ENCODE data around the gene NEK8.

The NEK8 gene

DNA sequence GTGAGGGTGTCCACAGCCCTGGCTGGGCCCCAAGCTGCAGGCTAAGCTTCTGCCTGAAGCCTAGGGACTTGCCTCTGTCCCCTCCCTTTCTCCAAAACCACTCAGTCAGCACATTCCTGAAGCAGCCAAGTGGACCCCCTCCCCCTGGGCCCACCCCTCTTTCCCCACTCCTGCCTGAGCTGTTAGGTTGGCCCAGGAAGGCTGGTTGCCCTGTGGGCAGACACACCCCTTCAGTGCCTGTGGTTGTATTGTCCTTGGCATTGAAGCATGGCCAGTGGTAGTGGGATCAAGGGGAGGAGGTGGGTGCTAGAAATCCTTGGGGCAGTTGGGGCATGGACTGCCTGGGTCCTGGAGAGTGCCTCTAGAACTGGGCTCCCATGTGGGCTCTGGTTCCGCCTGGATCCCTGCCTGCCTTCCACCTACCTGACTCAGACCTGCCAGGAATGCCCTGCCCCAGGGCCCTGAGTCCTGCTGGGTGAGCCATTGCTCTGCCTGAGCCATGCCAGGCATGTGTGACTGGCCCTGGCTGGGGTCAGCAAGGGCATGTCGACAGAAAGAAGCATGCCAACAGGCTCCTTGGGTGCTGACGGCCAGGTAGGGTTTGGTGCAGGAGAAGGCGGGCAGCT lies 17.3 kb downstream of the NEK8 start:
- DNase-seq, result no peak

DNA sequence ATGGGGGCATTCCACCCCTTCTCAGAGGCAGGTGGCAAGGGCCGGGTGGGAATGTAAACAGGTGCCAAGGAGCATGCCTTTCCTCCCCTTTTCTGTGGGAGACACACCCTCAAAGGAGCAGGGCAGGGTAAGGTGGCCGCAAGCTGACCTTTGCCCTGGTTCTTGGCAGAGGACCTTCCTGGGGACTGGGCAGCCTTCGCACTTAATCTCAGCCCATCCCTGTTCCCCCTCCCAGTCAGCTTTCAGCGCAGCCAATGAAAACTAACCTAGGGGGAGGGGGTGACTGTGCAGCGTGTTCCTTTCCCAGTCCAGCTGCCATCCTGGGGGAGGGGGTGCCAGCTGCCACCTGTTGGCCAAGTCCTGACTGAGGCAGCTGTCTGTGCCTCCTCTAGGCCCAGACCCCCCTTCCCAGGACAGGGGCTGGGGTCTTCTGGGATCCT lies 18.0 kb downstream of the NEK8 start:
- DNase-seq, result no peak

DNA sequence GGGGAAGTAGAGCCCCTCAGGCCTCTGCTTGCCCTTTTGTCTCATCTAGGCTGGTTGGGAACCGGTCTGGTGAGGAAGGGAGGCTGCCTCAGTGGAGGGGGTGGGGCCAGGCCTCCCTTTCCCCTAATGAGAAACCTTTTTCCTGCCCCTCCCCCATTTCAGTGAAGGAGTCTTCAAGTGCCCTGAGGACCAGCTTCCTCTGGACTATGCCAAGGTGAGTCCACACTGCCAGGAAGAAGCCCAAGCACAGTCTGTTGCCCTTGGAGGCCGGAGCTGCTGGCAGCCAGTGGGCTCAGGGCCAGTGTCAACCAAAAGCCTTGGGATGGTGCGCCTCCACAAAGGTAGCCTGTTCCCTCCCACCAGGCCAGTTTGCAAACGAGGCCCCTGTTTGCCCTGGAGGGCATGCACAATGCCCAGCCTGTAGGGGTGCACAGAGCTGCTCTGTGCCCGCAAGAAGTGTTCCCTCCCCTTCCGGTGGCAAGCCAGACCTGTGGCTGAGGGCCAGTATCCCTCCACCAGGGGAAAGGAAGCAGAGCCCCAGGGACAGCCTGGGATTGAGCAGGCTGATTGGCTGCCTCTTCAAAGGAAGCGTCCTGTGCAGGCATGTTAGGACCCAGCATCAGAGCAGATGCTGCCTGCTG lies 18.6 kb downstream of the NEK8 start:
- DNase-seq, result no peak

DNA sequence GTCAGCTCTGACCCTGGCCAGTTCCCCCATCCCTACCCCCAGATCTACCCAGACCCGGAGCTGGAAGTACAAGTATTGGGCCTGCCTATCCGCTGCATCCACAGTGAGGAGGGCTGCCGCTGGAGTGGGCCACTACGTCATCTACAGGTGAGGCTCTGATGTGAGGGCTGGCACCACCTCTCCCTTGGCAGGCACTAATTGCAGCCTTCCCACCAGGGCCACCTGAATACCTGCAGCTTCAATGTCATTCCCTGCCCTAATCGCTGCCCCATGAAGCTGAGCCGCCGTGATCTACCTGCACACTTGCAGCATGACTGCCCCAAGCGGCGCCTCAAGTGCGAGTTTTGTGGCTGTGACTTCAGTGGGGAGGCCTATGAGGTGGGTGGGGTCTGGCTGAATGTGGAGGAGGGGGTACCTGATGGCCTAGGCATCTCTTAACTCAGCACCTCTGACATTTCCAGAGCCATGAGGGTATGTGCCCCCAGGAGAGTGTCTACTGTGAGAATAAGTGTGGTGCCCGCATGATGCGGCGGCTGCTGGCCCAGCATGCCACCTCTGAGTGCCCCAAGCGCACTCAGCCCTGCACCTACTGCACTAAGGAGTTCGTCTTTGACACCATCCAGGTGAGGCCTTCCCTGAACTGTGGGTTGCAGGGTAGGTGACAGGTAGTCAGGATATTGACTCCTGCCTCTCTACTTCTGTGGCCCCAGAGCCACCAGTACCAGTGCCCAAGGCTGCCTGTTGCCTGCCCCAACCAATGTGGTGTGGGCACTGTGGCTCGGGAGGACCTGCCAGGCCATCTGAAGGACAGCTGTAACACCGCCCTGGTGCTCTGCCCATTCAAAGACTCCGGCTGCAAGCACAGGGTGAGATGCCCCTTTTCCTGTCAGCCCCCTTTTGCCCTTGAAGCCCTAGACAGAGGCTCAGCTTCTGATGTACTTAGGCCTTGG lies 19.5 kb downstream of the NEK8 start:
- no peak for DNase-seq

DNA sequence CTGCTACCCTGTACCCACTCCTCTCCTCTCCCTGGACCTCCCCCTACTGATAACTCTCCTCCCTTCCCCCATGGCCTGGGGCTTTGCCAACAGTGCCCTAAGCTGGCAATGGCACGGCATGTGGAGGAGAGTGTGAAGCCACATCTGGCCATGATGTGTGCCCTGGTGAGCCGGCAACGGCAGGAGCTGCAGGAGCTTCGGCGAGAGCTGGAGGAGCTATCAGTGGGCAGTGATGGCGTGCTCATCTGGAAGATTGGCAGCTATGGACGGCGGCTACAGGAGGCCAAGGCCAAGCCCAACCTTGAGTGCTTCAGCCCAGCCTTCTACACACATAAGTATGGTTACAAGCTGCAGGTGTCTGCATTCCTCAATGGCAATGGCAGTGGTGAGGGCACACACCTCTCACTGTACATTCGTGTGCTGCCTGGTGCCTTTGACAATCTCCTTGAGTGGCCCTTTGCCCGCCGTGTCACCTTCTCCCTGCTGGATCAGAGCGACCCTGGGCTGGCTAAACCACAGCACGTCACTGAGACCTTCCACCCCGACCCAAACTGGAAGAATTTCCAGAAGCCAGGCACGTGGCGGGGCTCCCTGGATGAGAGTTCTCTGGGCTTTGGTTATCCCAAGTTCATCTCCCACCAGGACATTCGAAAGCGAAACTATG lies 20.4 kb downstream of the NEK8 start:
- no peak for DNase-seq

DNA sequence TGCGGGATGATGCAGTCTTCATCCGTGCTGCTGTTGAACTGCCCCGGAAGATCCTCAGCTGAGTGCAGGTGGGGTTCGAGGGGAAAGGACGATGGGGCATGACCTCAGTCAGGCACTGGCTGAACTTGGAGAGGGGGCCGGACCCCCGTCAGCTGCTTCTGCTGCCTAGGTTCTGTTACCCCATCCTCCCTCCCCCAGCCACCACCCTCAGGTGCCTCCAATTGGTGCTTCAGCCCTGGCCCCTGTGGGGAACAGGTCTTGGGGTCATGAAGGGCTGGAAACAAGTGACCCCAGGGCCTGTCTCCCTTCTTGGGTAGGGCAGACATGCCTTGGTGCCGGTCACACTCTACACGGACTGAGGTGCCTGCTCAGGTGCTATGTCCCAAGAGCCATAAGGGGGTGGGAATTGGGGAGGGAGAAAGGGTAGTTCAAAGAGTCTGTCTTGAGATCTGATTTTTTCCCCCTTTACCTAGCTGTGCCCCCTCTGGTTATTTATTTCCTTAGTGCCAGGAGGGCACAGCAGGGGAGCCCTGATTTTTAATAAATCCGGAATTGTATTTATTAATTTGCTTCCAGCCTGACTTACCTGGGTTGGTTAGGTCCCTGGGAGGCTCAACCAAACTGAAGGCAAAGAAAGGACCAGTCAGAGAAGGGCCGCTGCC lies 21.1 kb downstream of the NEK8 start:
- no peak for DNase-seq

DNA sequence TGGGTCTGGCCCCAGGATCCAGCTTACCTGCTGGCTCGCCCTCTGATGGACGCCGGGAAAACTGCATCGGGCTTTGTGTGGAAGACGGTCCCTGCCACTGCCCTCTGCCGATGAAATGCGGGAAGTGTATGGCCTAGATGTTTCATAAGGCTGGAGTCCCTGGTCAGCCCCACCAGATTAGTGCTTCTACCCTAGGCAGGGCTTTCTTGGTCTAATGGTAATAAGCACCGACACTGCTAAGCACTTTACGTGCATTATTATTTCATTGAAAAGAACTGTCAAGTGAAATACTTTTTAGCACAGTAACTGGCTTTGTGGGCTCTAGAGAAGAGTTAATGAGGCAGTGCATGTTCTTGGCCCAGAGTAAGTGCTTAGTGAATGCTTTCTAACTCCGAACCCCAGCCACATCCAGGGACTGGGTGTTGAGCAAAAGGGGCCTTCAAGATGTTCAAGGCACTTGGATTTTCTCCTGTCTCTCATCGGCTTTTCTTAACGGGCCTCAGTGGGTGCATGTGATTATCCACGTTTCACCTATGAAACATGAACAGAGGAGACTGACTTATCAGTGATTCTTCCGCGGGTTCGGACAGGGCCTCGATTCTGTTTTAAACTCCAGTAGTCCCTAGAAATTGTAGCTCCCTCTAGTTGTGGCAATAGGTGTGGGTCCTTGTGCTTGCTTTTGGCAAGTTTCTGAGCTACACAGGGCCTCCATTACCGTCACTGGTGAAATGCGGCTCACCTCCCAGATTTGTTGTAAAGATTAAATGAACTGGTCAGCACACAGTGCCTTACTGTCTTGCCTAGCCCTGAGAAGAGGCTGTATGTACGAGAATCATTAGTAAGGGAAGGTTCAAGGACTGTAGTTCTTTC lies 21.8 kb downstream of the NEK8 start:
- peak; percentile 87 for DNase-seq

DNA sequence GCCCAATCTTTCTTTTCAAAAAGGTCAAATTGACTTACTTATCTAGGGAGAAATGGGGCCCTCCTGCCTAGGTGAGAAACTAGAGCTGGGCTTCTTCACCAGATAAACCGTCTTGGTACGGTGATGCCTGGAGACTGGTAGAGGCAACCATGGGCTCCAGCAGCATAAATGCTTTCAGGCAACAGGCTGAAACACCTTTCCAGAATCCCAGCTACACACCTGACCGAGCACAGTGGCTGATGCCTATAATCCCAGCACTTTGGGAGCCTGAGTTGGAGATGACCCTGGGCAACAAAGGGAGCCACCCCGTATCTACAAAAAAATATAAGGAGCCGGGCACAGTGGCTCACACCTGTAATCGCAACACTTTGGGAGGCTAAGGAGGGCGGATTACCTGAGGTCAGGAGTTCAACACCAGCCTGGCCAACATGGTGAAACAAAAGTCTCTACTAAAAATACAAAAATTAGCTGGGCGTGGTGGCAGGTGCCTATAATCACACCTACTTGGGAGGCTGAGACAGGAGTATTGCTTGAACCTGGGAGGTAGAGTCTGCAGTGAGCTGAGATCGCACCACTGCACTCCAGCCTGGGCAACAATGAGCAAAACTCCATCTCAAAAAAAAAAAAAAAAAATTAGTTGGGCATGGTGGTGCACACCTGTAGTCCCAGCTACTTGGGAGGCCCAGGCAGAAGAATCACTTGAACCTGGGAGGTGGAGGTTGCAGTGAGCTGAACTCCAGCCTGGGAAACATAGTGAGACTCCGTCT lies 23.2 kb downstream of the NEK8 start:
- DNase-seq, result no peak

DNA sequence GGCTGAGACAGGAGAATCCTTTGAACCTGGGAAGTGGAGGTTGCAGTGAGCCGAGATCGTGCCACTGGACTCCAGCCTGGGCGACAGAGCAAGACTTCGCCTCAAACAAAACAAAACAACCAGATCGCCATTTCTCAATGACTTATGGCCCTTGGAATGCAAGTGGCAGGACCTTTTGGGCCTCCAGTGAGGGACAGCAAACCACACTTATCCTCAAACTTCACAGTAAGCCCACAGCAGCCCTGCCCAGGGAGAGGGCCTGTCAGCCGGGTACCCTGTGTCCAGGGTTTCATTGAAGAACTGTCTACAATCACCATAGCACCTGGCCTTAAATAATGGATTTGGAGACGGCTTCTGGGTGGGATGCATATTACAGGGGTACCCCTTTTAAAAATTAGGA lies 26.9 kb downstream of the NEK8 start:
- DNase-seq, result no peak

DNA sequence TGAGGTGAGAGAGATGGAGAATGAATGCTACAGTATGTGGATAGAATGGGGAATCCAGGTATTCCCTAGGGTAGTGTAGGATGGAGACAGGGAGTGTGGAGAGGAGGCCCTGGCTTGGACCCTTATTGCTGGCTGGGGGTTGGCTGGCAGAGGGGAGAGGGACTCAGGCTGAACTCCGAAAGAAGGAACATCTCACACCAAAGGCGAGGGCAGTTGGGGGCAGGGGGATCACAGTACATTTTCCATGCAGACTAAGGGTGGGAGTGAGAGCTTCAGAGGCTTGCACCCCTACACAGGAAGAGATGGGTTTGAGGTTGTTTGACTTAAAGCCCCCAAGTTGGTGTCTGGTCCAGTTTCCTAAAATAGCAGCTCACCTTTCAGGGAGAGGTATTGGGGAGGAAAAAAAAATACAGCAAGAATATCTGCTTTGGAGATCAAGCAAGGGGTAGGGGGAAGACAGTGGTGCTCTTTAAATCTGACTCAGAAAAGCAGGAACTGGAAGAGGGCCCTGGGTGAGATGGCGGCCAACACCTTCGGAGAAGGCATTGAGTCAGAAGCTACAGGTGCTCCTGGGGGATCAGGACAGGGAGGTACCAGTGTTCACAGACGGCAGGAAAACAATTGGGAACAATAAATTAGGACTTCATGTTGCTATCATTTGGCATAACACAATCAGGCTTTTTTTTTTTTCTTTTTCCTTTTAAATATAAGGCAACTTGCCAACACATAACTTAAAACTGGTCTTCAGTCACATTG lies 27.6 kb downstream of the NEK8 start:
- DNase-seq, result no peak

DNA sequence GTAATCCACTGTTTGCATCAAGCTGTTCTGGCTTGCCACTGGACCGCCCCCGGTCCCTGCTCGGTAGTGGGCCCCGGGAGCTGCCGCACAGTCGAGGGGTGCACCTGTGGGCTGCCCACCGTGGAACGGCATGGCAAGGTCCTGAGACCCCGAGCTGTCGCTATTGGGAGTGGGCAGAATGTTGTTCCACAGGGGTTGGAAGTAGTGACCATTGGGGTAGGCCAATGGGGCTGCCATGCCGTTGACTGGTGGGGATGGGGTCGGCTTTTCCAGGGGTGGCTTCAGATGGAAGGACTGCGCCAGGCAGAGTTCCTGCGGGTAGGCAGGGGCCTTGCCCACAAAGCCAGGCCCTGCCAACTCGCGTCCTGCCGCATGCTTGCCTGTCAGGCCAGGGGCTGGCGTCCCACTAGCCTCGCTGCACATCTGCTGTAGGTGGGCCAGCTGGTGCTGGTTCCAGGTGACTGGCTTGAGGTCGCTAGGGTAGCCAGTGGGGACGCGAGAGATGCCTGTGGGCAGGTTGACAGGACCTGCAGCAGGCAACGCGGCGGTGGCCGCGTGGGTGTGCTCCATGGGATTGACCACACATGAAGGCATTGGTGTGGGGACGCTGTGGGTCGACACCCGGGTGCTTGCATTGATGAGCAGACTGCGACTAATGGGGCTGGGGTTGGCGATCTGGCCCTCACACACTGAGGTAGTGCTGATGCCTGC lies 30.0 kb downstream of the NEK8 start:
- DNase-seq, result no peak

DNA sequence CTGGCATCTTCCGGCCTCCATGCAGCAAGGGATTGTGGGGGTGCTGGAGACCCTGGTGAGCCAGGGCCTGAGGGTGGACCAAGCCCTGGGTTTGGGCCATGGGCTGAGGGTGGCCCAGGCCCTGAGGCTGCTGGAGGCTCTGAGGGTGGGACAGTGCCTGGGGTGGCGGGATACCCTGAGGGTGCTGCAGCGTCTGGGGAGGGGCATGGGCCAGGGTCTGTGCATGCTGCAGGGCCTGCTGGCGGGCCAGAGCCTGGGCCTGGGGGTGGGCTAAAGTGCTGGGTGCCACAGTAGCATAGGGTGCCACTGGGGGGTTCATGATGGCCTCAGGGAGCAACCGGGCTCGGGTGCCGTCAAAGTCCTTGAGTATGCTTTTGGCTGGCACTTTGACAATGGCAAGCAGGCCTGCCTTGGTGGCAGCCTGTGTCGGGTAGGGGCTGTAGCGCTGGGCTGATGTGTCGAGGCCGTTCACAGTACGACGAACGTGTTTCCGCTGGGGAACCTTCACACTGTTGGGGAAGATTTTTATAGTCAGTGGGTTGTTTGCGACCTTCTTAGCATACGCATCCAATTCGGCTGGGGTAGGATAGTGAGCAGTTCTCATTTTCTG lies 30.8 kb downstream of the NEK8 start:
- no peak for DNase-seq

DNA sequence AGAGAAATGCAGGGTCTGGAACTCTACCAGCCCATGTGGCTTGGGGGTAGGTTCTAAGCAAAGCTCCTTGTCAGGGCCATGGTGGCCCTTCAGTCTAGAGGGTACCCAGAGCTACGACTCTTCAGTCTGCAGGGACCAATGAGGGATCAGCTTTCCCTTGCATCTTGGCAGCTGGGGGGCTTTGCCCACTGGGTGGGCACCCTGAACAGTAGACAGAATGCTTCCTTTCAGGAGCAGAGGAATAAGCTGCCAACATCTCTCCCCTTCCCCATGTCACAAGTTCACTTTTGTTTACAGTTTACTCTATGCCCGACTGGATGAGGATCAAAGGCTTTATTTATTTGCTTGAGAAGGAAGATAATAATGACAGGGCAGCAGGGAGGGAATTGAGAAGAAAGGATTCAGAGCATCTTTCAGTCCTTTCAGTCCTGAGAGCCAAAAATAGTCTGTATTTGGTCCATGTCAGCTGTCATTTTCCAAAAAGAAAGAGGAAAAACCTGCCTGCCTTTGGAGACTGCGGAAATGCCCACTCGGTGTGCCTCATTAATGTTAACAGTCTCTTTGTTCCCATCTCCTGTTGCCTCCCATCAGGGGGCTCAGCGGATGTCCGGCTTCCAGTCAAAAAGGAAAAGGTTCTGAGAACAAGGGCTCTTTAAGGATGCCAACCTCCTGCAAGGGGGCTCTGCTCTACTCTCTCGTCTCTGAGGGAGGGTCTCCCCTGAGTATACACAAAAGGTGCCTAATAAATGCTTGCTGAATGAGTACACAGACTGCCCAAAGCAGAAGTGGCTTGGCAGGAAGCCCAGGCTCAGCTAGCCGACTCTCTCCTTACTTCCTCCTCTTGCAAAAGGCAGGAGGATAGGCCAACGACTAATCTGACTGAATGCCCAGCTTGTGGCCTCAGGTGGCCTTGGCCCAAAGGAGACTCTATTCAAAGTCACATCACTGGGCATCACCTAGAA lies 32.3 kb downstream of the NEK8 start:
- DNase-seq, result peak; percentile 60

DNA sequence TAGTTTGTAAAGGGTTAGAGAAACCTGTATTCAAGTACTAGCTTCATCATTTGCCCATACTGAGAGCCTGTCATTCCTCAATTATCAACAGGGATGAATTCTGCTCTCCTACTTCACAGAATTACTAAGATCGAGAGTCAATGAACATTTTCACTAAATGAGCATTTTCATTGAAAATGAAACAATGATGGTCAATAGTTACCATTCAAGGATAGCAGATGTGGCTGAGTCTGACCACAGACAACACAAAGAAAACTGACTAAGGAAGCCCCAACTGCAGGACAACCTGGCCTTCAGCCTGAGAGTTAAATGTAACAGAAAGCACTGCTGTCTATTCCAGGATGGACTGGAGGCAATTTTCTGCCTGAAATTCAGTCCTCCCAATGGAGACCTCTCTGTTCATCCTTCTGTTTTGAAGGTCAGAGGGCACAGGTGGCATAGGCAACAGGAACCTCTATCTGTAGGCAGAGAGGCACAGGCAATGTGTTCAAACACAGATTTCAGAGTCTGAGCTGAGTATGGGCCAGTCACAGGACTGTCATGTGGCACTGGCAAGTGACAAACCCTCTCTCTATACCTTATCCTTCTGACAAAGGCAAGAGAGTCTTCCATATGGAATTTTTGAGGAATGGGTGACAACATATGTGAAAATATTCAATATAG lies 34.7 kb downstream of the NEK8 start:
- no peak for DNase-seq

DNA sequence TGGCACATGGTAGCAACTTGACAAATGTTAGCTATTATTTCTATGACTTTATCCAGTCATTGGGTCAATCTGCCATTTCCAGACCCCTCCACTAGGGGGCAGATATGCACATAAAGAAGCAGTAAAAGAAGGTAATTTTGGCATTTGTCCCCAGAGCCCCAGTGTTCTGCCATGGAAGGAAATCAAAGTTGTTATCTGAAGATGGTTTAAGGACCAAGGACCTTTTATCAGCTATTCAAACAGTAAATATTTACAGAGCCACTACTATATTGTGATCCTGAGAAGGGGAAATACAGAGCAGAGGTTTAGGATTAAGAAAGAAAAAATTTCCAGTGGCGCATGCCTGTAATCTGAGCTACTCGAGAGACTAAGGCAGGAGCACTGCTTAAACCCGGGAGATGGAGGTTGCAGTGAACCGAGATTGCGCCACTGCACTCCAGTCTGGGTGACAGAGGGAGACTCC lies 35.2 kb downstream of the NEK8 start:
- DNase-seq, result peak; percentile 63

DNA sequence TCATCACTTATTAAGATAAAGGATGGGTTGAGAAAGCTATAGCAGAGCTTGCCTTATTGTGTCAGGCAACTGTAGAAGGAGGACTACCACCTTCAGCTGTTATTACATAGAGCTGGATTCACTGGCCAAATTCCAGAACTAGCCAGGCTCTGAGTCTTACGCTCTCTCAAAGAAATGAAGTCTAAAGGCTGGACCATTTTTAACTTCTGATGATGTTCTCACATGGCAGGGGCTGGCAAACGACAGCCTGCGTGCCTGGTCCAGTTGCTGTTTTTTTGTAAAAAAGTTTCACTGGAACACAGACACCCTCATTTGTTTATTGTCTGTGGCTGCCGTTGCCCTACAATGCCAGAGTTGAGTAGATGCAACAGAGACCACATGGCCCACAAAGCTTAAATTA lies 36.5 kb downstream of the NEK8 start:
- no peak for DNase-seq

DNA sequence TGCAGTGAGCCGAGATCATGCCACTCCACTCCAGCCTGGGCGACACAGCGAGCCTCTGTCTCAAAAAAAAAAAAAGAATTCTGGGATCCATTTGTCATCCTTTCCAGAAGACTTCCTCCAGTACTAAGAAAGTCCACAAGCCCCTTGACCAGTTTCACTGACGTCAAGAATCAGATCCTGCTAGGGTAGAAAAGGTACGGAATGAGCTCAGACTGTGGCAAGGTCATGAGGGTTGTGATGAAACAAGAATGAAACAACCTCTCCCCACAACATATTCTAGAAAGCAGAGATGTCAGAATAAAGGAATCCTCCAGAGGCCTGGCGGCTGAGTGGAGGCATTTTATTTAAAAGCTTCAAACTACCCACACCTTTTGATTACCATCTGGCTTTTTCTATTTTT lies 45.1 kb downstream of the NEK8 start:
- DNase-seq, result no peak

Data from NCI-H146 (cell line).